NCI-H82 treated with DMSO at 0.1 percent for 48 hours (cell line): ENCODE data around the gene MDGA2.
A peak's percentile ranks its signal among the peaks of the same experiment; 100 is the strongest.

Experiments
- DNase-seq: peaks from one replicate; lab custom pipeline; 2025; ENCODE audit not compliant: unreplicated experiment; lab: John Stamatoyannopoulos, UW

Gene MDGA2

GRCh38 chr14:47490766-47491165 lies 184.6 kb downstream of the MDGA2 start:
- DNase-seq: no peak

DNA sequence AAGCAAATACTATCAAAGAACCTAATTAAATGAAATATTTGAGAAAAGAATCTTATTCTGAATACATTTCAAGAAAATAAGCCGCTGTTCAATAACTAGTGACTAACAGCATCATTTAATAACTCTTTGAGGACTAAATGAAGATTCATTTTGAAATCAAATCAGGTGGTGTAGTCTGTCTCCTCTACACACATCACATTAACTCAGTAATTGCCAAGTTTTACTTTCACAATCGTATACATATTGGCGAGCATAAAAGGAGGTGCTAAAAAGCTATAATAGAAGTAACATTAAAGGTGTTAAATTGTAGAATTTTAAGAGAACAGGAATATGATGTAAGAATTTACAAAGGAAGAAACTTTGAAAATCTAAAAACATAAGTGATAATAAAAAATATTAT lies 185.1 kb downstream of the MDGA2 start:
- no peak for DNase-seq

GRCh38 chr14:47485421-47485820 lies 190.0 kb downstream of the MDGA2 start:
- DNase-seq: no peak

DNA sequence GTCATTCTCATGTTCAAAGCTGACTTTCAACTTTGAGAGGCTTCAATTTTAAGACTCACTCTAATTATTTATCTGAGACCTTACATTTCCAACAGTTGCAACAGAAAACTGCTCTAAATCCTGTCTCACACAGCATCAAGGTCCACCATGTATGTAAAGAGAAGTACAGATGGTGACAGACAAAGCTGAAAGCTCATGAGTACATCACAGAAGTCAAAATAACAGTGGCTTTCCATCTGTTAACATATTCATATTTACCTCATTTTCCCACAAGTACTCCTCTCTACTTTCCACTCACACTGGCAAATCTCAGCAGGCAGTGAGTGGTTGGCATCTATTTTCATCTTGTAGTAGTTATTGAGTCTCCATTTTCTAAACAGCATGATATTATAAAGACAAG lies 192.0 kb downstream of the MDGA2 start:
- DNase-seq: no peak

- no peak for DNase-seq
These were observed 204.3 kb downstream of the MDGA2 start for GRCh38 chr14:47471075-47471474.

- no peak for DNase-seq
These were observed 208.5 kb downstream of the MDGA2 start for GRCh38 chr14:47466916-47467315.

DNA sequence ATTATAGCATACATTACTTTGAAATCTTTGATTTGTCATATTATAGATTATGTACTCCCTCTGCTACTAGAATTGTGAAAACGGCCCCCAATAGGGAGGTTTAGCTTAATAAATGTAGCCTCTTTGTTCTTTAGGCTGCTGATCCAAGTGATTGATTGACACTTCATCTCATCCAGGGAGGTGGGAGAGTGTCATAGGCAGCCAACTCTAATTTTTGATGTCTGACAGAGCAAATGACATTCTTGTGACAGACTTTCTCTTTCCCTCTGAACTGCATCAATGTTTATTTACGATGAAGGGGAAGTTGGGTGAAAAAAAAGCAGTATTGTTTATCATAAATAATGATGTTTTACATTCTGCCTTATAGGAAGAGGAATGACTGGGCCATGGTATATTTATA lies 221.4 kb downstream of the MDGA2 start:
- DNase-seq: no peak

DNA sequence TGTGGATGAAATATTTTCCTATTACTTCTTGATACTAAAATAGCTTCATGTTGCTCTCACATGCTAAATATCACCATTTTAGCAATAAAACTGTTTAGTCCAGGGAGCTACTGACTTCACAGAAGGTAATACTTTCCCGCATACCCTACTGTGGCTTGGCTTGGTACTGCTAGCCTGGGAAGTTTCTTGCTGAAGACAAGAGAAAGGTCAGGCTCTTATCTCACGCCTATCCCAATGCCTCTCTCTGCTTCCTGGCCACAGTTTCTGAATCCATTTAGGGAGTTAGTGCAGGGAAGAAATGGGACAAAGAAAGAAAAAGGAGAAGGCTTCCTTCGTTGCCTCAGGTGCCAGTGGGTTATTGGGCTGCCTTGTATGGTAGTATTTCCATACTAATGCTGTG lies 228.3 kb downstream of the MDGA2 start:
- DNase-seq: no peak

DNA sequence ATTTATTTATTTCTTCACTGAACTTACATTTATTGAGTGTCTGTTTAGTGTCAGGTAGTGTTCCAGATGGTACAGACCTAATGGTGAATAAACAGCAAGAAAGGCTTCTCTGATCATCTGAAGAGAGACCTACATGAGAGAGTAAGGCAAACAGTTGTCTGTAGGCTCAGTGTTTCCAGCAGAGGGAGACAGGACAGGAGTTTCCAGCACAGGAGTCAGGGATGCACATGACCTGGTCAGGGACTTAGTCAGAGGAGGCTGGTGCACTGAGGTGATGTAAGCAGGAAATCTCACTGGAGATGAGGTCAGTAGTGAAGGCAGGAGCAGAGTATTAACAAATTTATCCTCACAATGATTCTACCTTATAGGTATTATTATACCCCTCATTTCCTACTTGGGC lies 233.2 kb downstream of the MDGA2 start:
- DNase-seq: peak; percentile 3

DNA sequence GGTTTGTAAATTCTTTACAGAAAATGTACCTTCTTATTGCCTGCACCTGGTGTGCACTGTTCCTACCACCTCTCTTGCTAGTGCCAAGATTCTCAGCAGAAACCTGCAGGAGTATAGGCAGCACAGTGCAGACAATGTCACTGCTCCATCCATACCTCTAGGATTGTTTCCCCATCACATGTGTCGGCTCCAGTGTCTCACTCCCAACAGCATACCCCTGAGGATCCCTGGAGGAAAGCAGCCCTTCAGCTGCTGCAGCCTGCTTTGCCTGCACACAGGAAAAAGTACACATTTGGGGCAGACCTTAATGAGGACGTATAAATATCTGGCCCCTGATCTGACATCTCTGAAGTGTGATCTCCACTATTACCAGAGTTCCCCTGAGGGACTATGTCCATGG lies 235.5 kb downstream of the MDGA2 start:
- DNase-seq: no peak

- DNase-seq: no peak
These were observed 236.7 kb downstream of the MDGA2 start for GRCh38 chr14:47438650-47439140.

- DNase-seq: no peak
These were observed 240.0 kb downstream of the MDGA2 start for GRCh38 chr14:47435331-47435965.

DNA sequence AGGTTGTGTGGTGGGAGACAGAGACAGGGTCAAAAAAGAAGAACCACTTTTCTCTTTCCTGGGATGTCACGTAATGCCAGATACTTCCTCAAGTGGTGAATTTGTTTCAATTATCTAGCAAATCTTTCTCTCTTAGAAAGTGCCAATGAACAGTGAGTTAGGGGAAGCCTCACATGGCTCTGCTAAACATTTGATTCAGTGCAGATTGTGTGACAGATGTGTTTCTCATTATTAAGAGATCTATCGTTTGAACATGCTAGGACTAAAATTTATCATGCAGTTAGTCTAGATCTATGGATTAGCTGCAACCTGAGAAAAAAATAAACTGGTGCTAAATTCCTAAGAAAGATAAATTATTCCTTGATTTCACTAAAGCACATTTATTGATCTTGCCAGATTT lies 247.8 kb downstream of the MDGA2 start:
- peak; percentile 6 for DNase-seq

DNA sequence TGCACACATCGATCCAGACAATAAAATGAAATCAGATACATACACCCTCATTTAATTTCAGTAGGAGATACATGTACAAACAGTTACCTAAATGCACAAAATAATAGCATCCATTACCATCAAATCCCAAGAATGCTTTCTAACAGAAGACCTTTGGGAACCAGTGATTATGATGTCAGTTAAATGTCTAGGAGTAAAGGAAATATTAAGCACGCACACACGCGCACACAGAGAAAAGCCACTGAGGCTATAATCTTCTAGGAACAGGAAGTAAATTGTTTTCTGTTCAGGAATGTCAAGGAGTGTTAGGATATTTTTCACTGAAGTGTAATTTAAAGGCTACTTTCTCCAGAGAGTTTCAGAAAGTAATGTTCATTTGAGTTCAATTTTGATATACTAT lies 250.1 kb downstream of the MDGA2 start:
- DNase-seq: no peak

- no peak for DNase-seq
These were observed 253.2 kb downstream of the MDGA2 start for GRCh38 chr14:47422191-47422590.

DNA sequence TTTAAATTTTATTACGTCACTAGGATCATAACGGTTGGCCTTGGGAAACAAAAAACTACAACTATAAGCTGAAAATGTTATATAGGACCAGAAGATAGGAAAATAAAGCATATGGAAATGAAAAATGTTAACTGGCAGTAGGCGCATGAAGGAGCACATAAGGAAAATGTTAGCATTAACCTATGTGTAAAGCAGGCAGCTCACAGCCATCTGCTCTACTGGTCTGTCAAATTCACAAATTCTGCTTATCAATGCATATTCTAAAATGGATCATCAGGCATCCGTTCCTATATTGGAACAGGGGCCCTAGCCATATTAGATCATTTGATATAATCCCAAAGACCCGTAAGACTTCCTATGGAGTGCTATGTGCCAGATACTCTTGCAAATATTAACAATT lies 263.9 kb downstream of the MDGA2 start:
- DNase-seq: no peak

- DNase-seq: no peak
These were observed 283.1 kb downstream of the MDGA2 start for GRCh38 chr14:47392326-47392725.

- DNase-seq: no peak
These were observed 284.4 kb downstream of the MDGA2 start for GRCh38 chr14:47390831-47391504.

DNA sequence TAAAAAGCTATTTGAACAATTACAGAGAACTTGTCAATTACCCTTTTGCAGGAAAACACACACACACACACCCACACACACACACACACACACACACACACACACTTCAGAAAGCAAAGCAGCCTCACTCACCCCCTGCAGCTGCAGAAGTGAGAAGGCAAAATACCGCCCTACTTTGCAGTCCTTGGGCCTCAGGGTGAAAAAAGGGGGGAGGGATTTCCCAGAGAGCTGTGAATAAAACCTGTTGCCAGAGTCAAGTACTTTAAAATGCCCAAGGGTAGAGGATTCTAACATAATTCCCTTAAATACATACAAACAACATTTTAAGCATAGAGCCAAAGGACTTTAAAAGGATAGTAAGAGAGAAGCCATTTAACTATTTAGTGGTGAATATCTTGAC lies 285.9 kb downstream of the MDGA2 start:
- DNase-seq: no peak

DNA sequence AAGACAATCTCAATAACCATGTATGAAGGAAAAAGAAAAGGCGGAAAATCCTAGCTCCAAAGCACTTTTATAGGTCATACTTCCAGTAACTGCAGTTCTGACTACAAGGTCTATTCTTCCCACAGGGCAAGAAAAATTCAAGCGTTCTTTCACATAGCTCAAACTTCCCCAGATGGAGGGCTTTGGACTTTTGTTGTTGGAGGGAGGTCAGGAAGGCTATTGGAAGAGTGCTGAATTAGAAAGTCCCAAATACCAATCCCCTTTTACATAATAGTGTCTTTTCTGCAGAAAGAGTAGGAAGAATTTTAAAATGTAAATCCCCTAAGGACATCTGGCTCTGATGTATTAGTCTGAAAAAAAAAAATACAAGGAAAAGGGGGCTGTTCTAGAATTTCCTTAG lies 309.4 kb downstream of the MDGA2 start:
- DNase-seq: no peak

DNA sequence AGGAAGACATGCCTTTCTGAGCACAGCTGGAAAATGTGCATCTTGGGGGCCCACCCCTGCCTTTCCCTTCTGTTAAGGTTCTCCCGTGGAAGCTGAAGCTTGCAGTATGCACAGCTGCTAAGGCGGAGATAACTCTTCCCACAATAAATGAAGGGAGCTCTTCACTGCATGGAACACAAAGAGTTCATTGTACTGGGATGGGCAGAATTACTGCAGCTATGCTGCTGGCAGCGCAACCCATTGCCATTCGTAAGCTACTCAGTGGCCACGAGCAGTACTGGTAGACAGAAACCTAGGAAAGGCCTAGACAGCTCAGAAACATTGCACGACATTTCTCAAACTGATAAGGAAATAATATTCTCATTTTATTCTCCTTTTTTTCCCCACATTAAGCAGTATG lies 310.2 kb downstream of the MDGA2 start:
- DNase-seq: no peak

DNA sequence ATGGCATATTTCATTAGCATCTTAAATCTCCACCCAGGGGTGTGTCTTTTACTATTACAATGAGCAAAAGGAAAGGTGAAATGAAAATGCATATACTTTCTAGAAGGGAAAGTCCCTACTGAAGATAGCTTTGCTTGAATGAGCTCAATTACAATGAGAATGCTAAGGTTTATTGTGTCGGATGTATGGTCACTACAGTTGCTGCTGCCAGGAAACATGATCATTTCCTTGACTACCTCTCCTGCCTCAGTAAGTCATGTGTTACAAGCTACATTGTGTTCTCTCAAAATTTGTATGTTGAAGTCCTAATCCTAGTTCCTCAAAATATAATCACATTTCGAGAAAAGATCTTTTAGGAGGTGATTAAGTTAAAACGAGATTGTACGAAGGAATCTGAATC lies 322.2 kb downstream of the MDGA2 start:
- DNase-seq: no peak

DNA sequence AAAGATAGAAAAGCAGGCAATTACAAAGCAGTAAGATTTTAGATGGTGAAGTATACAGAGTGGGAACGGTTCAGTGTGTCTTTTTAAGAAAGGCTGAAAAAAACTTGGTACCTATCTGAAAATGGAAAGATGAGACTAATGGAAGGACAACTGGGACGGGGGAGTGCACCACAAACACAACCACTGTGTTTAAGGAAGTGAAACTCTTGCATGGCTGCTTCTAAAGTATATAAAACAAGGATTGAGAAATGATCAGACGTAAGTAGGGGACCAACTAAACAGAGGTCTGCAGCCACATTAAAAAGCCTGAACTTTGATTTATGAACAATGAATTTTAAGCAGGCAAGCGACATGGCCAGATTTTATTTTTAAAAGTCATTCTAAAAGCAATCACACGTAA lies 328.6 kb downstream of the MDGA2 start:
- DNase-seq: no peak
